Neural progenitor cell (in vitro differentiated cells): Measurements from ENCODE around the gene RMI2. TPM values are rescaled to one million over a fixed set of nuclear protein-coding genes. Genes with fewer than 3 reads are reported as not detected.

Experiments
- DNase-seq: peaks from one replicate; pipeline ENCODE4 v3.0.0-alpha.2; 2016; ENCODE audit warnings: low spot score
- H2AFZ ChIP-seq: fragments of 200-600 bp; sonication (generic); replicated peaks from 2 replicates; pipeline ENCODE4 v1.6.1; 2016; ENCODE audit warnings: antibody characterized with exemption
- H3F3A ChIP-seq: fragments of 200-600 bp; sonication (generic); 2 replicates; pipeline ENCODE4 v1.6.1; 2016; ENCODE audit warnings: antibody characterized with exemption, low read depth
- H3K27ac ChIP-seq: fragments of 200-600 bp; sonication (generic); 2 replicates; pipeline ENCODE4 v1.5.1; 2016; ENCODE audit warnings: mild to moderate bottlenecking
- H3K27me3 ChIP-seq: fragments of 200-600 bp; sonication (generic); 2 replicates; pipeline ENCODE4 v1.6.1; 2016; ENCODE audit warnings: mild to moderate bottlenecking, moderate library complexity
- H3K36me3 ChIP-seq: fragments of 200-600 bp; sonication (generic); 2 replicates; pipeline ENCODE4 v1.5.1; 2016
- H3K4me1 ChIP-seq: fragments of 200-600 bp; sonication (generic); 2 replicates; pipeline ENCODE4 v1.6.1; 2016; ENCODE audit warnings: mixed run types
- H3K4me2 ChIP-seq: fragments of 200-600 bp; sonication (generic); 2 replicates; pipeline ENCODE4 v1.6.1; 2016
- H3K4me3 ChIP-seq: fragments of 200-600 bp; sonication (generic); 2 replicates; pipeline ENCODE4 v1.5.1; 2016
- H3K79me2 ChIP-seq: fragments of 200-600 bp; sonication (generic); 2 replicates; pipeline ENCODE4 v1.6.1; 2016; ENCODE audit warnings: low read depth
- H3K9ac ChIP-seq: fragments of 200-600 bp; sonication (generic); 2 replicates; pipeline ENCODE4 v1.6.1; 2016
- H3K9me3 ChIP-seq: fragments of 200-600 bp; sonication (generic); 2 replicates; pipeline ENCODE4 v1.5.1; 2016; ENCODE audit warnings: low read depth
- H4K20me1 ChIP-seq: fragments of 200-600 bp; sonication (generic); 2 replicates; pipeline ENCODE4 v1.6.1; 2016; ENCODE audit warnings: low read depth
- H3K27ac Mint-ChIP-seq: 3 replicates; pipeline ENCODE4 v1.8.0; 2021; ENCODE audit warnings: mixed read lengths
- H3K27me3 Mint-ChIP-seq: 2 replicates; pipeline ENCODE4 v1.8.0; 2022; ENCODE audit warnings: low read depth, mild to moderate bottlenecking, inconsistent platforms, moderate library complexity, mixed read lengths; ENCODE audit not compliant: insufficient read depth
- H3K36me3 Mint-ChIP-seq: 3 replicates; pipeline ENCODE4 v1.8.0; 2021; ENCODE audit warnings: mixed read lengths
- H3K4me1 Mint-ChIP-seq: 3 replicates; pipeline ENCODE4 v1.8.0; 2021; ENCODE audit warnings: mixed read lengths
- H3K4me3 Mint-ChIP-seq: 3 replicates; pipeline ENCODE4 v1.8.0; 2021; ENCODE audit warnings: mild to moderate bottlenecking, moderate library complexity, mixed read lengths
- H3K9me3 Mint-ChIP-seq: 3 replicates; pipeline ENCODE4 v1.8.0; 2020; ENCODE audit warnings: mixed read lengths
- CTCF ChIP-seq: fragments of 200-600 bp; sonication (generic); IDR thresholded peaks from 2 replicates; pipeline ENCODE4 v1.5.1; 2017; ENCODE audit warnings: antibody characterized with exemption, mild to moderate bottlenecking
- EZH2 ChIP-seq: fragments of 200-600 bp; sonication (generic); IDR thresholded peaks from 2 replicates; pipeline ENCODE4 v1.6.1; 2017; ENCODE audit warnings: antibody characterized with exemption, mild to moderate bottlenecking, moderate library complexity
- EZH2phosphoT487 ChIP-seq: fragments of 200-600 bp; sonication (generic); IDR thresholded peaks from 2 replicates; pipeline ENCODE4 v1.6.1; 2017; ENCODE audit warnings: antibody characterized with exemption
- total RNA-seq: library from RNA; depleted of rRNA; stranded (reverse); fragments of >200 nt; gene quantifications from 2 replicates; pipeline ENCODE4 v1.2.3, GENCODE V29; 2015; ENCODE audit warnings: low replicate concordance

The RMI2 gene
- total RNA-seq, 1 donor from 2014 or later, result 68.6 TPM

- TF ChIP-seq EZH2 (no peak), CTCF (peak; percentile 28), EZH2phosphoT487 (no peak)
- Histone ChIP-seq H2AFZ (no peak overlapping the region), H3K4me3 (peak overlapping the region; percentile 10), H4K20me1 (no peaks in the 10 kb centered on the region), H3K9ac (no peak overlapping the region), H3K27ac (no peak overlapping the region), H3K4me1 (peaks cover 15% of the 10 kb centered on the region), H3F3A (peaks cover 26% of the 10 kb centered on the region), H3K9me3 (no peaks in the 10 kb centered on the region), H3K36me3 (no peaks in the 10 kb centered on the region), H3K27me3 (peaks cover 30% of the 10 kb centered on the region), H3K4me2 (peak overlapping the region; percentile 65), H3K79me2 (no peaks in the 10 kb centered on the region)
- H3K4me3 Mint-ChIP-seq, result no peak overlapping the region
- H3K27me3 Mint-ChIP-seq, result peaks cover 9% of the 10 kb centered on the region
- no peaks in the 10 kb centered on the region for H3K9me3 Mint-ChIP-seq
- peak; percentile 94 for DNase-seq
- H3K36me3 Mint-ChIP-seq, result no peaks in the 10 kb centered on the region
- peaks cover 41% of the 10 kb centered on the region for H3K4me1 Mint-ChIP-seq
- H3K27ac Mint-ChIP-seq, result no peak overlapping the region
These were observed 29.7 kb upstream of the RMI2 start for GRCh38 chr16:11315510-11315909.

DNA sequence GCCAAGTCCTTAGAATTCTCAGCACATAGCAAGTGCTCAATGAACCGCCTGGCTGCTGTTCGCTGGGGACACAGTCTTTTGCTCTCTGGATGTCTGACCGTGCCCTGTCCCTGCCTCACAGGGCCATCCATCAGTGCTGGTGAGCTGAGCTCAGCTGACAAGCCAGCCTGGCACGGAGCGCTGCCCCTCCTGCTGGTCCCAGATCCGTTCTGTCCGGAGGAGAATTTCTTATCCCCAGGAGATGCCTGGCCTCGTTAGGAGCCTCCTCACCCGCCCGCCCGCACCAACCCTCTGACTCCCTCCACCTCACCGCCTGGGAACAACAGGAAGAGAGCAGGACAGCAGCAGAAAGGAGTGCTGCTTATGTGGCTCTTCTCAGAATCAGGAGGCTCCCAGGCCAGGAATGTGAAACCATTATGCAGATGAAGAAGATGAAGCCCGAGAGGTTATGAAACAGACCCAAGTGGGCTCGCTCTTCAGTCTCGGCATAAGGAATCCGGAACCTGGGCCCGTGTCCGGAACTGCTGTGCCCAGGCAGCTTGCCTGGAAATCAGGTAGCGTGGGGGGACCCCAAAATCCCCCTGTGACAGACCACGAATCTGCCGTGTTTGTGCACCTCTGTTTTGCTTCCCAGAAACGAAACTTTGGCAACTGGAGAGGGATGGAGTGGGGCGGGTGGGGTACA lies 28.8 kb upstream of the RMI2 start:
- peaks cover 35% of the 10 kb centered on the region for H3F3A ChIP-seq
- no peaks in the 10 kb centered on the region for H3K9me3 ChIP-seq
- Mint-ChIP-seq H3K4me1 (peaks cover 39% of the 10 kb centered on the region), H3K4me3 (peak overlapping the region; percentile 43), H3K36me3 (no peaks in the 10 kb centered on the region), H3K9me3 (no peaks in the 10 kb centered on the region), H3K27ac (no peak overlapping the region), H3K27me3 (peaks cover 8% of the 10 kb centered on the region)
- H3K79me2 ChIP-seq, result no peaks in the 10 kb centered on the region
- H4K20me1 ChIP-seq, result no peaks in the 10 kb centered on the region
- H3K4me1 ChIP-seq, result peaks cover 15% of the 10 kb centered on the region
- TF ChIP-seq CTCF (no peak), EZH2phosphoT487 (no peak), EZH2 (no peak)
- H3K9ac ChIP-seq, result no peak overlapping the region
- H3K36me3 ChIP-seq, result no peaks in the 10 kb centered on the region
- DNase-seq, result peak; percentile 71
- H3K4me3 ChIP-seq, result peak overlapping the region; percentile 10
- no peak overlapping the region for H3K27ac ChIP-seq
- peaks cover 30% of the 10 kb centered on the region for H3K27me3 ChIP-seq
- no peak overlapping the region for H2AFZ ChIP-seq
- H3K4me2 ChIP-seq, result peak overlapping the region; percentile 65

DNA sequence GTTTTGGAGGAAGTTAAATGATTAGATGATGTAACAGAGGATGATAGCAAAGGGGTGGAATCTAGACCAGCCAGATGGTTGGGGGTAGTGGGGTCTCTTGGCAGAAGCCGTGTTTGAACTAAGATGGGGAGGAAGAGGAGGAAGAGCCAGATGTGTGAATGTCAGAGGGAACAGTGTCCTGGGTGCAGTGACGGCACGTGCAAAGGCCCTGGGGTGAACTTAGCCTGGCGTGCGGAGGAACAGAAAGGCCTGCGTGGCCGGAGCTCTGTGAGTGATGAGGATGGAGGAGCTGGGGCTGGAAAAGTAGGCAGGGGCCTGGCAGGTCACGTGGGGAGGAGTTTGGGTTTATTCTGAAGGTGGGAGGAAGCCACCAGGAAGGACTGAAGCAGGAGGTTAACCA lies 26.4 kb upstream of the RMI2 start:
- H3K4me3 Mint-ChIP-seq, result peak overlapping the region; percentile 2
- Histone ChIP-seq H3K4me3 (no peak overlapping the region), H3F3A (peaks cover 41% of the 10 kb centered on the region), H3K27ac (no peak overlapping the region), H3K4me1 (peaks cover 15% of the 10 kb centered on the region), H3K4me2 (no peak overlapping the region), H2AFZ (no peak overlapping the region), H3K9ac (no peak overlapping the region), H3K9me3 (no peaks in the 10 kb centered on the region), H3K36me3 (no peaks in the 10 kb centered on the region), H3K27me3 (peaks cover 30% of the 10 kb centered on the region), H4K20me1 (no peaks in the 10 kb centered on the region), H3K79me2 (no peaks in the 10 kb centered on the region)
- DNase-seq, result no peak
- TF ChIP-seq EZH2 (no peak), EZH2phosphoT487 (no peak), CTCF (no peak)
- peaks cover 27% of the 10 kb centered on the region for H3K4me1 Mint-ChIP-seq
- H3K27me3 Mint-ChIP-seq, result peaks cover 12% of the 10 kb centered on the region
- no peaks in the 10 kb centered on the region for H3K9me3 Mint-ChIP-seq
- H3K27ac Mint-ChIP-seq, result no peak overlapping the region
- H3K36me3 Mint-ChIP-seq, result no peaks in the 10 kb centered on the region
